Fibroblast of the aortic adventitia (primary cell): Measurements from ENCODE around the gene FAT4. TPM values are rescaled to one million over a fixed set of nuclear protein-coding genes. Genes with fewer than 3 reads are reported as not detected.

Source experiments
- DNase-seq: peaks from one replicate; pipeline ENCODE4 v3.0.0-alpha.2; 2010; ENCODE audit warnings: low read depth
- H3K4me3 ChIP-seq: 2 replicates; pipeline ENCODE4 v1.5.1; 2011; ENCODE audit warnings: low read depth, mild to moderate bottlenecking, control low read depth, low read length, moderate library complexity
- total RNA-seq: library from RNA; depleted of rRNA; stranded (reverse); fragments of >200 nt; gene quantifications from 2 replicates; pipeline ENCODE4 v1.2.3, GENCODE V29; 2012; ENCODE audit warnings: low replicate concordance
- TF ChIP-seq, protein P1 (sequence below): IDR thresholded peaks from 2 replicates; pipeline ENCODE4 v1.5.1; 2011; ENCODE audit warnings: mild to moderate bottlenecking, low read length, control low read depth, inconsistent platforms; ENCODE audit not compliant: insufficient read depth

The FAT4 gene
- total RNA-seq, 1 donor: 32.8 TPM

DNA sequence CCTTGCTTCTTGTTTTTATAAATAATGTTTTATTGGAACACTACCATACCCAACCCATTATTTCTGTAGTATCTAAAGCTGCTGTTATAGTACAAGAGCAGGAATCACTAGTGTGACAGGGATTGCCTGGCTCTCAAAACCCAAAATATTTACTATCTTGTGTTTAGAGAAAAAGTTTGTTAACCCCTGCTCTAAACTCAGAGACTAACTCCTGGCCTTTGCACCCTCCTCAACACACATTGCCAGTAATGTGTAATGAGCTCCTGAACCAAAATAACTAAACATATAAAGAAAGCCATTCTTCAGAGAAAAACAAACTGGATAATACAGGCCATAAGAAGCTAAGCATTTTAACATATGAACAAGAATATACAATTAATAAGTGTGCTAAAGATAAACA, 8.2 kb upstream of the FAT4 start:
- DNase-seq: no peak
- H3K4me3 ChIP-seq: no peak overlapping the region
- TF ChIP-seq, protein P1, sequence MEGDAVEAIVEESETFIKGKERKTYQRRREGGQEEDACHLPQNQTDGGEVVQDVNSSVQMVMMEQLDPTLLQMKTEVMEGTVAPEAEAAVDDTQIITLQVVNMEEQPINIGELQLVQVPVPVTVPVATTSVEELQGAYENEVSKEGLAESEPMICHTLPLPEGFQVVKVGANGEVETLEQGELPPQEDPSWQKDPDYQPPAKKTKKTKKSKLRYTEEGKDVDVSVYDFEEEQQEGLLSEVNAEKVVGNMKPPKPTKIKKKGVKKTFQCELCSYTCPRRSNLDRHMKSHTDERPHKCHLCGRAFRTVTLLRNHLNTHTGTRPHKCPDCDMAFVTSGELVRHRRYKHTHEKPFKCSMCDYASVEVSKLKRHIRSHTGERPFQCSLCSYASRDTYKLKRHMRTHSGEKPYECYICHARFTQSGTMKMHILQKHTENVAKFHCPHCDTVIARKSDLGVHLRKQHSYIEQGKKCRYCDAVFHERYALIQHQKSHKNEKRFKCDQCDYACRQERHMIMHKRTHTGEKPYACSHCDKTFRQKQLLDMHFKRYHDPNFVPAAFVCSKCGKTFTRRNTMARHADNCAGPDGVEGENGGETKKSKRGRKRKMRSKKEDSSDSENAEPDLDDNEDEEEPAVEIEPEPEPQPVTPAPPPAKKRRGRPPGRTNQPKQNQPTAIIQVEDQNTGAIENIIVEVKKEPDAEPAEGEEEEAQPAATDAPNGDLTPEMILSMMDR: no peak

DNA sequence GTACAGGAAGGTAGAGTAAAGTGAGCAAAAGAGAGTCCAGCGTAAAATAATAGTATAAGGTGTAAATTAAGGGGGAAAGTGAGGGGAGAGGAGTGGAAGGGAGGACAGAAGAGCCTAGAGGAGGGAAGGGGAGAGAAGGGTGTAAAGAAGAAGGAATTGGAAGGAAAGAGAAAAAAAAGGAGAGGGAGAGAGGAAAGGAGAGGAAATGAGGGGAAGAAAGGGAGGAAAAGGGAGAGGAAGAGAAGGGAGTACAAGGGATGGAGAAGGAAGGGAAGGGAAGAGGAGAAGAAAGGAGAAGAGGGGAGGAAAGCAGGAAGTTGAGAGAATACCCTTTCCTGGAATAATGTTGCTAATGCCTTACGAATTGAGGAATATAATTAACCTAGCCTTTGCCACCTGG, 3.3 kb upstream of the FAT4 start:
- DNase-seq: no peak
- TF ChIP-seq, protein P1: no peak
- no peak overlapping the region for H3K4me3 ChIP-seq

DNA sequence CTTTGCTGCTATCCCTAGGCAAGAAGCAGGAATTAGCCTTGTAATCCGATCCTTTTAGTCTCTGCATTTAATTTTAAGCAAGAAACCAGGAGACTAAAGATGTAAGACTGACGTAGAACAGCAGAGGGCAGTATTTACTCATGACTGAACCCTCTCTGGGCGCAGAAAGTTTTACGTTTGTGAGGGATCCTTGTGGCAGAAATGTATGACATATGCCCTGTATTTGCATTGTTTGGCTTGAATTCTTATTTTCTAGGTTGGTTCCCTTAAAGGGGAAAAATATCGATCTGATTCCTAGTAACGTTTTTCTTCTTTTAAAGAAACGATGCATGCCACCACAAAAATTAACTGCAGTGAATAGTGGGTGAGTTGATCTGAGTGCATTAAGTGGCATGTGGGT, 1.3 kb upstream of the FAT4 start:
- TF ChIP-seq, protein P1: peak; percentile 81
- DNase-seq: peak; percentile 95
- no peak overlapping the region for H3K4me3 ChIP-seq

DNA sequence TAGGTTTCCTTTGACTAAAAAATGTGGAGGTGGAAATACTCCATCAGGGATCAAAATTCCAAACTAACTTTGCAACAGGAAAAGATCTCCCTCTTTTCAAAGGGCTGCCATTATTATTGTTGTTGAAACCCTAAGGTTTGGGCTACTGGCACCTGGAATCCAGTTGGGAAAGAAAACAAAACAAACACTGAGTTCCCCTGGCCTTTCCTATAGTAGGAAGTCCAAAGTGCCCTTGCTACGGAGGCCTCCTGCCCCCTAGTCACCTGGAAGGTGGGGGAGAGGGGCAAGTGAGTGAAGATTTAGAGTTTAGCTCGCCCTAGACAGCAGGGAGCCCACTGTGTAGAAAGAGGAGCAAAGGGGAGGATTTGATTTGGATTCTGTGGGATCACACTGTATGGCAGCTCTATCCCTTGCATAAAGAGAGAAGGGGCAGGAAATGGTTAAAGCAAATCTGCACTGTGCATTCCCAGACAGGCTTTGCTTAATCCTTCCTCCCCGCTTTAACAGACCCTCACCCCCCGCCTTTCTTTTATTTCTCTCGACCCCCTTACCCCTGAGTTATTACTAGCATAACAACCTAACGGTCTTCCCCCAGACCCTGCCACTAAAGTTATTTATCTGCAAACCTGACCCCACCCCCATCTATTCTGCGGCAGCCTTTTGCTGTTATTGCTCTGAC, 627 bp upstream of the FAT4 start:
- TF ChIP-seq, protein P1: no peak
- no peak for DNase-seq

DNA sequence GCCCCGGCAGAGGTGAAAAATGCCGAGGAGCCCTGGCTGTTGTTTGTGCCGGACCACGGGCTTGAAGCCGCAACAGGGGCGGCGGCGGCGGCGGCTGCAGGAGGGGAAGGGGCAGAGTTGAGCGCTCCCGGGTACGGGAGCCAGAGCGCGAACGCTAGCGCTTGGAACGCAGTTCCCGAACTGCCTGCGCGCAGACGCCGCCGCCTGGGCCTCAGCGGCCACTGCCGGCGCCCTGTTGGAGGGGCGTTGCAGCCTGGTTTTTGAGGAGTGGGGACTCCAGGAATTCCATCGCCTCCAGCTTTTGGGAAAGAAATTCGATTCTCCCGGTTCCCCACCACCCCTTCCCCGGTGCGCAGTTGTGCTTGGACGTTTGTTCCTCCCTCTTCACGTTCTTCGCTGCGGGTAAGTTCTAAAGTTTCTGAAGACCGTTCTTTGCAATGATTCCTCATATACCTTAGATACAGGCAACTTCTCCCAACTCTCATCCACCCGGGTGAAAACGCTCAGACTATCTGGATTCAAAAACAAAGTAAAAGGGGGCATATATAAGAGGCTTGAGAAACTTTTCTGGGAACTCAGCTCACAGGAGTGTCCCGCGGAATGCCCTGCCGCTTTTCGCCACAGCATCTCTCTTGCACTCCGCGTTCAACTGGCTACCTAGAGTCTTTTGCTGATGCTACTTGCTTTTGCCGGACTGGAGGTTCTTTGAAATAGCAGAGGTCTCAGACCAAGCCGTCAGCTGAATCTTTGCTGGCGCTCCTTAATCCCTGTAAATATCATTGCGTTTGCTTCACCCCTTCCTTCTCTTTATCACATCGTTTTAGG, 1.0 kb downstream of the FAT4 start:
- peak; percentile 60 for DNase-seq
- TF ChIP-seq, protein P1: peak; percentile 36
- H3K4me3 ChIP-seq: peak overlapping the region; percentile 92

More for the DNA sequence above, 627 bp upstream of the FAT4 start:
- H3K4me3 ChIP-seq: peak overlapping the region; percentile 52

DNA sequence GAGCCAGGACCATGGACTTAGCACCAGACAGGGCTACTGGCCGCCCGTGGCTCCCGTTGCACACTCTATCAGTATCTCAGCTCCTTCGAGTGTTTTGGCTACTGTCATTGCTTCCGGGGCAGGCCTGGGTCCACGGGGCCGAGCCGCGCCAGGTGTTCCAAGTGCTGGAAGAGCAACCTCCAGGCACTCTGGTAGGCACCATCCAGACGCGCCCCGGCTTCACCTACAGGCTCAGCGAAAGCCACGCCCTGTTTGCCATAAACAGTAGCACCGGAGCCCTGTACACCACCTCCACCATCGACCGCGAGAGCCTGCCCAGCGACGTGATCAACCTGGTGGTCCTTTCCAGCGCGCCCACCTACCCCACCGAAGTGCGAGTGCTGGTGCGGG, 1.6 kb downstream of the FAT4 start:
- DNase-seq: no peak
- peak overlapping the region; percentile 92 for H3K4me3 ChIP-seq
- TF ChIP-seq, protein P1: no peak
